Mesothelial cell of epicardium (in vitro differentiated cells): ENCODE results near the gene CDCP1. TPM values are rescaled to one million over a fixed set of nuclear protein-coding genes. Genes with fewer than 3 reads are reported as not detected.
"Not testable (repeated sequence)": the region's sequence is repeated elsewhere in the genome, so short reads cannot be mapped to it uniquely, and the experiment has no call there.

Experiments used
- DNase-seq, 2 experiments: peaks; one replicate each; pipeline ENCODE4 v3.0.0; 2021; ENCODE audit warnings: low spot score in 2 of 2; ENCODE audit not compliant: unreplicated experiment in 2 of 2
- H3K27ac Mint-ChIP-seq: 2 replicates; pipeline ENCODE4 v1.8.0; 2021; ENCODE audit warnings: mixed read lengths
- H3K27me3 Mint-ChIP-seq: 2 replicates; pipeline ENCODE4 v1.8.0; 2021; ENCODE audit warnings: low read depth, mixed read lengths
- H3K36me3 Mint-ChIP-seq: 2 replicates; pipeline ENCODE4 v1.8.0; 2021; ENCODE audit warnings: mixed read lengths
- H3K4me1 Mint-ChIP-seq: 2 replicates; pipeline ENCODE4 v1.8.0; 2021; ENCODE audit warnings: mixed read lengths
- H3K4me3 Mint-ChIP-seq: 2 replicates; pipeline ENCODE4 v1.8.0; 2021; ENCODE audit warnings: mild to moderate bottlenecking, moderate library complexity, mixed read lengths
- H3K9me3 Mint-ChIP-seq: 2 replicates; pipeline ENCODE4 v1.8.0; 2021; ENCODE audit warnings: mixed read lengths
- total RNA-seq: library from RNA; stranded (reverse); gene quantifications from 3 replicates; pipeline ENCODE4 v1.2.1, GENCODE V29; 2021
- TF ChIP-seq, protein P1 (sequence below): fragments of 200-600 bp; sonication (generic); IDR thresholded peaks from one replicate; pipeline ENCODE4 v1.5.0; 2021; ENCODE audit warnings: antibody characterized with exemption; ENCODE audit not compliant: unreplicated experiment

The CDCP1 gene
- total RNA-seq, 1 donor from 2014 or later = 1.3 TPM

GRCh38 chr3:45078910-45079522 lies 67.2 kb downstream of the CDCP1 start:
- Mint-ChIP-seq H3K27me3 (no peaks in the 10 kb centered on the region), H3K4me3 (no peak overlapping the region), H3K4me1 (no peaks in the 10 kb centered on the region), H3K27ac (no peak overlapping the region), H3K9me3 (no peaks in the 10 kb centered on the region), H3K36me3 (no peaks in the 10 kb centered on the region)
- TF ChIP-seq, protein P1, sequence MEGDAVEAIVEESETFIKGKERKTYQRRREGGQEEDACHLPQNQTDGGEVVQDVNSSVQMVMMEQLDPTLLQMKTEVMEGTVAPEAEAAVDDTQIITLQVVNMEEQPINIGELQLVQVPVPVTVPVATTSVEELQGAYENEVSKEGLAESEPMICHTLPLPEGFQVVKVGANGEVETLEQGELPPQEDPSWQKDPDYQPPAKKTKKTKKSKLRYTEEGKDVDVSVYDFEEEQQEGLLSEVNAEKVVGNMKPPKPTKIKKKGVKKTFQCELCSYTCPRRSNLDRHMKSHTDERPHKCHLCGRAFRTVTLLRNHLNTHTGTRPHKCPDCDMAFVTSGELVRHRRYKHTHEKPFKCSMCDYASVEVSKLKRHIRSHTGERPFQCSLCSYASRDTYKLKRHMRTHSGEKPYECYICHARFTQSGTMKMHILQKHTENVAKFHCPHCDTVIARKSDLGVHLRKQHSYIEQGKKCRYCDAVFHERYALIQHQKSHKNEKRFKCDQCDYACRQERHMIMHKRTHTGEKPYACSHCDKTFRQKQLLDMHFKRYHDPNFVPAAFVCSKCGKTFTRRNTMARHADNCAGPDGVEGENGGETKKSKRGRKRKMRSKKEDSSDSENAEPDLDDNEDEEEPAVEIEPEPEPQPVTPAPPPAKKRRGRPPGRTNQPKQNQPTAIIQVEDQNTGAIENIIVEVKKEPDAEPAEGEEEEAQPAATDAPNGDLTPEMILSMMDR = no peak
- DNase-seq = no peak

DNA sequence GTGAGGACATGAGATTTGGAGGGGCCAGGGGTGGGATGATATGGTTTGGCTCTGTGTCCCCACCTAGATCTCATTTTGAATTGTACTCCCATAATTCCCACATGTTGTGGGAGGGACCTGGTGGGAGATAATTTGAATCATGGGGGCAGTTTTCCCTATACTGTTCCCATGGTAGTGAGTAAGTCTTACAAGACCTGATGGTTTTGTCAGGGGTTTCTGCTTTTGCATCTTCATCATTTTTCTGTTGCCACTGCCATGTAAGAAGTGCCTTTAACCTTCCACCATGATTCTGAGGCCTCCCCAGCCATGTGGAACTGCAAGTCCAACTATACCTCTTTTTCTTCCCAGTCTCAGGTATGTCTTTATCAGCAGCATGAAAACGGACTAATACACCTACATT lies 67.9 kb downstream of the CDCP1 start:
- H3K4me1 Mint-ChIP-seq, DNase-seq, H3K36me3 Mint-ChIP-seq, H3K27ac Mint-ChIP-seq, H3K4me3 Mint-ChIP-seq, H3K27me3 Mint-ChIP-seq, H3K9me3 Mint-ChIP-seq: not testable (repeated sequence)

GRCh38 chr3:45075821-45076625 lies 70.2 kb downstream of the CDCP1 start:
- no peaks in the 10 kb centered on the region for H3K9me3 Mint-ChIP-seq
- no peak overlapping the region for H3K27ac Mint-ChIP-seq

DNA sequence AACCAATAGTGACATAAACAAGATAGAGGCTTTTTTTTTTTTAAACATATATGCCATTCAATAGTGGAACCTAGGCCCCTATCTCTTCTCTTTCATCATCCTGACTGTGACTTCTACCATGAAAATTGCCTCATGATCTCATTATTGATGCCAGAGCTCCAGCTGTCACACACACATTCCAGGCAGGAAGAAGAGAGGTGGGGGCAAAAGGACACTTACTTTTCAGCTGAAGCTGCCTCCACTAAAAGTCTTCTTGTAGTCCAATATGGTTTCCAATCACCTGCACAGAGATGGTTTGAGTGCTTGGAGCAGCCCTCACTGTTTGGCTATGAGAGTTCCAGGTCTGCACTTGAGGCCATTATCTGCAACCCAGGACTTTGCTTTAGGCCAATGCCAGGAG lies 75.1 kb downstream of the CDCP1 start:
- Mint-ChIP-seq H3K4me3 (no peak overlapping the region), H3K27ac (no peak overlapping the region), H3K4me1 (no peaks in the 10 kb centered on the region), H3K9me3 (no peaks in the 10 kb centered on the region), H3K36me3 (no peaks in the 10 kb centered on the region), H3K27me3 (no peaks in the 10 kb centered on the region)
- TF ChIP-seq, protein P1 = no peak
- no peak for DNase-seq

More at GRCh38 chr3:45075821-45076625, 70.2 kb downstream of the CDCP1 start:
- Mint-ChIP-seq H3K36me3 (no peaks in the 10 kb centered on the region), H3K27me3 (no peaks in the 10 kb centered on the region), H3K4me1 (no peaks in the 10 kb centered on the region), H3K4me3 (no peak overlapping the region)
- DNase-seq = no peak
- TF ChIP-seq, protein P1 = no peak

DNA sequence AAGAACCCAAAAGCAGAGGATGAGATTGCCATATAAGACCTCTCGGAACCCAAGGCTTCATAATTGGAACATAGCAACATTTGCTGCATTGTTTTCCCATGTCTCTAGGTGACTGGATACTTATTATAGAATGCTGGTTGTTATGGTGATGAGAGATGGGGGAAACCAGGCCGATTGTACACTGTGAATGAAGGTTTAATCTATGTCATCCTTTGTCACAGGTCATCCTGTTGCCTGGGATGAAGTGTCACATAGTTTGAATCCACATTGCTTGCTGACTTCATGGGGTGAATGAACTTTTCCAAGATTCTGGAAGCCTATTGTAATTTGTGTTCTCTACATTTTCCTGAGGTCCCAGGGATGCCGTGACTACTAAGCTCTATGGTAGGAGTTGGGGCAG lies 78.2 kb downstream of the CDCP1 start:
- DNase-seq = no peak
- Mint-ChIP-seq H3K4me3 (no peak overlapping the region), H3K4me1 (peaks cover 2% of the 10 kb centered on the region), H3K9me3 (no peaks in the 10 kb centered on the region), H3K27me3 (no peaks in the 10 kb centered on the region), H3K36me3 (no peaks in the 10 kb centered on the region), H3K27ac (no peak overlapping the region)
- TF ChIP-seq, protein P1 = no peak

- H3K27me3 Mint-ChIP-seq = no peaks in the 10 kb centered on the region
- no peaks in the 10 kb centered on the region for H3K9me3 Mint-ChIP-seq
- no peak overlapping the region for H3K27ac Mint-ChIP-seq
- peaks cover 2% of the 10 kb centered on the region for H3K4me1 Mint-ChIP-seq
- H3K4me3 Mint-ChIP-seq = no peak overlapping the region
- no peak for DNase-seq
- TF ChIP-seq, protein P1 = no peak
- H3K36me3 Mint-ChIP-seq = no peaks in the 10 kb centered on the region
Measured at GRCh38 chr3:45067486-45067885, 78.7 kb downstream of the CDCP1 start.
